ENCODE data around the gene PTPRC. TPM values are rescaled to one million over a fixed set of nuclear protein-coding genes. Genes with fewer than 3 reads are reported as not detected.

The PTPRC gene
- total RNA-seq, 1 donor from 2014 or later = not detected

DNA sequence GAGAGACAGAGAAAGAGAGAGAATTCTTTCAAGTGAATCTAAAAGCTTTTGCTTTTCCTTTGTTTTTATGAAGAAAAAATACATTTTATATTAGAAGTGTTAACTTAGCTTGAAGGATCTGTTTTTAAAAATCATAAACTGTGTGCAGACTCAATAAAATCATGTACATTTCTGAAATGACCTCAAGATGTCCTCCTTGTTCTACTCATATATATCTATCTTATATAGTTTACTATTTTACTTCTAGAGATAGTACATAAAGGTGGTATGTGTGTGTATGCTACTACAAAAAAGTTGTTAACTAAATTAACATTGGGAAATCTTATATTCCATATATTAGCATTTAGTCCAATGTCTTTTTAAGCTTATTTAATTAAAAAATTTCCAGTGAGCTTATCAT is 117.6 kb downstream of the PTPRC start:
- no peak overlapping the region for H3K4me3 Mint-ChIP-seq (ENCODE audit: unreplicated experiment)
- peaks cover 2% of the 10 kb centered on the region for H3K4me1 Mint-ChIP-seq (ENCODE audit: unreplicated experiment)
- no peak overlapping the region for H3K27ac Mint-ChIP-seq (ENCODE audit: unreplicated experiment)
- no peak for DNase-seq (ENCODE audit: low spot score)
- no peak for TF ChIP-seq CTCF (IDR thresholded peaks at IDR 0.05; ENCODE audit: unreplicated experiment)
- H3K27me3 Mint-ChIP-seq (ENCODE audit: unreplicated experiment) = no peaks in the 10 kb centered on the region
- H3K36me3 Mint-ChIP-seq (ENCODE audit: low read depth, unreplicated experiment) = no peaks in the 10 kb centered on the region
- no peaks in the 10 kb centered on the region for H3K9me3 Mint-ChIP-seq (ENCODE audit: unreplicated experiment)

DNA sequence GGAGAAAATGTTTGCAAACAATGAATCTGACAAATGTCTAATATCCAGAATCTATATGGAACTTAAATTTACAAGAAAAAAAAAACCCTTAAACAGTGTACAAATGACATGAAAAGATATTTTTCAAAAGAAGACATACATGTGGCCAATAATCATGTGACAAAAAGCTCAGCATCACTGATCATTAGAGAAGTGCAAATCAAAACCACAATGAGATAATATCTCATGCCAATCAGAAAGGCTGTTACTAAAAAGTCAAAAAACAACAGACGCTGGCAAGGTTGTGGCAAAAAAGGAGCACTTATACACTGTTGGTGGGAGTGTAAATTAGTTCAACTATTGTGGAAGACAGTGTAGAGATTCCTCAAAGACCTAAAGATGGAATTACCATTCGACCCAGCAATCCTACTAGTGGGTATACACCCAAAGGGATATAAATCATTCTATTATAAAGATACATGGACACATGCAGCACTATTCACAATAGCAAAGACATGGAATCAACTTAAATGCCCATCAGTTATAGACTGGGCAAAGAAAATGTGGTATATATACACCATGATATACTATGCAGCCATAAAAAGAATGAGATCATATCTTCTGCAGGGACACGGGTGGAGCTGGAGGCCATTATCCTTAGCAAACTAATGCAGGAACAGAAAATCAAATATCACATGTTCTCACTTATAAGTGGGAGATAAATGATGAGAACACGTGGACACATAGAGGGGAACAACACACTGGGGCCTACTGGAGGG is 123.2 kb downstream of the PTPRC start:
- Mint-ChIP-seq H3K36me3 (ENCODE audit: low read depth, unreplicated experiment) (no peaks in the 10 kb centered on the region), H3K4me3 (ENCODE audit: unreplicated experiment) (no peak overlapping the region), H3K27ac (ENCODE audit: unreplicated experiment) (no peak overlapping the region), H3K4me1 (ENCODE audit: unreplicated experiment) (peaks cover 2% of the 10 kb centered on the region), H3K27me3 (ENCODE audit: unreplicated experiment) (no peaks in the 10 kb centered on the region), H3K9me3 (ENCODE audit: unreplicated experiment) (no peaks in the 10 kb centered on the region)
- TF ChIP-seq CTCF (IDR thresholded peaks at IDR 0.05; ENCODE audit: unreplicated experiment) = no peak
- no peak for DNase-seq (ENCODE audit: low spot score)

DNA sequence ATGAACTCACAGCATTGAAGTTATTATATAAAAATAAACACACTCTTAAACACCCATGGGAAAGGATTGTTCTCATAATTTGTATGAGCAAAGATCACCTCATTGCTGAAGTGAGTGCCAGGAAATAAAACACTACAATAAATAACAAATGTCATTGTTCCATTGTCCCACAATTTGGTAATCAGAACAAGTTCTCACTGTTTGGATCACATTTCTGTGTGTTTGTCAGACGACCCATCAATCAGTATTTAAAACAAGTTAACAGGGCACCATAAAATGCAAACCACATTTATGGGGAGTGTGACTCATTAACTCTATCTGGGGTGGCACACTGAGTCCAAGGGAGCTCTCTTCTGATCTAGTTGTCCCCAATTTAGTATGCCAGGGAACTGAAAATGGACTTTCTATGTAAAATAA is 124.5 kb downstream of the PTPRC start:
- H3K4me1 Mint-ChIP-seq (ENCODE audit: unreplicated experiment) = peaks cover 2% of the 10 kb centered on the region

GRCh38 chr1:198764748-198765147 is 125.9 kb downstream of the PTPRC start:
- Mint-ChIP-seq H3K4me1 (ENCODE audit: unreplicated experiment) (peaks cover 4% of the 10 kb centered on the region), H3K4me3 (ENCODE audit: unreplicated experiment) (no peak overlapping the region), H3K27me3 (ENCODE audit: unreplicated experiment) (no peaks in the 10 kb centered on the region), H3K9me3 (ENCODE audit: unreplicated experiment) (no peaks in the 10 kb centered on the region), H3K36me3 (ENCODE audit: low read depth, unreplicated experiment) (no peaks in the 10 kb centered on the region), H3K27ac (ENCODE audit: unreplicated experiment) (no peak overlapping the region)
- no peak for TF ChIP-seq CTCF (IDR thresholded peaks at IDR 0.05; ENCODE audit: unreplicated experiment)
- no peak for DNase-seq (ENCODE audit: low spot score)

More for the DNA sequence above, 124.5 kb downstream of the PTPRC start:
- Mint-ChIP-seq H3K27ac (ENCODE audit: unreplicated experiment) (no peak overlapping the region), H3K9me3 (ENCODE audit: unreplicated experiment) (no peaks in the 10 kb centered on the region), H3K4me3 (ENCODE audit: unreplicated experiment) (no peak overlapping the region), H3K27me3 (ENCODE audit: unreplicated experiment) (no peaks in the 10 kb centered on the region), H3K36me3 (ENCODE audit: low read depth, unreplicated experiment) (no peaks in the 10 kb centered on the region)
- DNase-seq (ENCODE audit: low spot score) = no peak
- TF ChIP-seq CTCF (IDR thresholded peaks at IDR 0.05; ENCODE audit: unreplicated experiment) = no peak

DNA sequence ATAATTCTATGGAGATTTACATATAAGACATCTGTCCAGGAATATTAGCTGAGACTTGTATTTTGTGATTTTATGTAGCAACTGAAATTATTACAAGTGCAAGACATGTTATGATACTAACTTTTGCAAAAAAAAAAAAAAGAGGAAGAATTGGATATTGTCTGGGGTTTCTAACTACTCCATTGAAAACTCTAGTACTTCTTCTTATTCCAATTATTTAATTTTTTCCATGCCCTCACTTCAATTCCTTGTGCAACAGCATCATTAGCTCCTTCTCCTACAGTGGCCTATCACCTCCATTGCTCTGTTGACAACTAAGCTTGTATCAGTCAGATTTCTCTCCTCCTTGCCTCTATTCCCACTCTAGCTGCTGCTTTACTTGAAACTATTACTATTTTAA is 126.6 kb downstream of the PTPRC start:
- TF ChIP-seq CTCF (IDR thresholded peaks at IDR 0.05; ENCODE audit: unreplicated experiment) = no peak
- Mint-ChIP-seq H3K36me3 (ENCODE audit: low read depth, unreplicated experiment) (no peaks in the 10 kb centered on the region), H3K27me3 (ENCODE audit: unreplicated experiment) (no peaks in the 10 kb centered on the region), H3K4me1 (ENCODE audit: unreplicated experiment) (peaks cover 2% of the 10 kb centered on the region), H3K9me3 (ENCODE audit: unreplicated experiment) (no peaks in the 10 kb centered on the region), H3K27ac (ENCODE audit: unreplicated experiment) (no peak overlapping the region), H3K4me3 (ENCODE audit: unreplicated experiment) (no peak overlapping the region)
- DNase-seq (ENCODE audit: low spot score) = no peak
